Lower leg skin (tissue), 4 donors: ENCODE data around the gene FUS. TPM values are rescaled to one million over a fixed set of nuclear protein-coding genes. Genes with fewer than 3 reads are reported as not detected.

ENCODE experiments used
- DNase-seq, 2 donors: peaks; one replicate each; pipeline ENCODE4 v3.0.0-alpha.2; 2019; ENCODE audit warnings: low spot score in 2 of 2
- H3K4me3 ChIP-seq: fragments of 200-600 bp; sonication (generic); 2 replicates; pipeline ENCODE4 v1.5.1; 2017; ENCODE audit warnings: mild to moderate bottlenecking, low read depth; ENCODE audit not compliant: poor library complexity, severe bottlenecking
- CTCF ChIP-seq, 3 donors: fragments of 450-650 bp; IDR thresholded peaks; one replicate each; pipeline ENCODE4 v1.5.1; 2016; ENCODE audit warnings: antibody characterized with exemption in 3 of 3, mild to moderate bottlenecking in 3 of 3, moderate library complexity in 2 of 3
- POLR2A ChIP-seq, 2 donors: fragments of 450-650 bp; IDR thresholded peaks; one replicate each; pipeline ENCODE4 v1.6.1; 2016 to 2017; ENCODE audit warnings: antibody characterized with exemption in 2 of 2, mild to moderate bottlenecking in 1 of 2, moderate library complexity in 1 of 2
- WGBS, 2 donors: methylation state at CpG; one replicate each; pipeline ENCODE4 v1.1.5; 2018; 5-methylcytosine and 5-hydroxymethylcytosine counted together
- intact Hi-C: fragments of 100-400 bp; cut with DNase I; formaldehyde crosslinking; loops from one replicate; pipeline ENCODE4 v1.15.0; 2023; ENCODE audit warnings: low total_unique reads
- total RNA-seq, 4 donors: library from RNA; depleted of rRNA; stranded (reverse); fragments of >200 nt; gene quantifications; one replicate each; pipeline ENCODE4 v1.1.0, GENCODE V29; 2016

FUS gene
- total RNA-seq, 4 donors from 2014 or later, result 31.9 to 55.8 (median 34.9) TPM

- intact Hi-C loops, result no loop called here
- WGBS, 2 donors, result 5 to 6% methylated on average over 31 of the region's 31 CpGs
- TF ChIP-seq POLR2A (IDR thresholded peaks at IDR 0.05) (no peak), CTCF (IDR thresholded peaks at IDR 0.05) (no peak)
- DNase-seq, result peak; percentile 48 to 89
- H3K4me3 ChIP-seq, result peak overlapping the region; percentile 82
These were observed 1.3 kb downstream of the FUS start for GRCh38 chr16:31181102-31181830.

GRCh38 chr16:31182391-31182790 is 2.5 kb downstream of the FUS start:
- H3K4me3 ChIP-seq, result no peak overlapping the region
- intact Hi-C loops, result no loop called here
- WGBS, 2 donors, result 27 to 32% methylated on average over 7 of the region's 7 CpGs
- TF ChIP-seq CTCF (IDR thresholded peaks at IDR 0.05) (no peak), POLR2A (IDR thresholded peaks at IDR 0.05) (no peak)
- no peak for DNase-seq

DNA sequence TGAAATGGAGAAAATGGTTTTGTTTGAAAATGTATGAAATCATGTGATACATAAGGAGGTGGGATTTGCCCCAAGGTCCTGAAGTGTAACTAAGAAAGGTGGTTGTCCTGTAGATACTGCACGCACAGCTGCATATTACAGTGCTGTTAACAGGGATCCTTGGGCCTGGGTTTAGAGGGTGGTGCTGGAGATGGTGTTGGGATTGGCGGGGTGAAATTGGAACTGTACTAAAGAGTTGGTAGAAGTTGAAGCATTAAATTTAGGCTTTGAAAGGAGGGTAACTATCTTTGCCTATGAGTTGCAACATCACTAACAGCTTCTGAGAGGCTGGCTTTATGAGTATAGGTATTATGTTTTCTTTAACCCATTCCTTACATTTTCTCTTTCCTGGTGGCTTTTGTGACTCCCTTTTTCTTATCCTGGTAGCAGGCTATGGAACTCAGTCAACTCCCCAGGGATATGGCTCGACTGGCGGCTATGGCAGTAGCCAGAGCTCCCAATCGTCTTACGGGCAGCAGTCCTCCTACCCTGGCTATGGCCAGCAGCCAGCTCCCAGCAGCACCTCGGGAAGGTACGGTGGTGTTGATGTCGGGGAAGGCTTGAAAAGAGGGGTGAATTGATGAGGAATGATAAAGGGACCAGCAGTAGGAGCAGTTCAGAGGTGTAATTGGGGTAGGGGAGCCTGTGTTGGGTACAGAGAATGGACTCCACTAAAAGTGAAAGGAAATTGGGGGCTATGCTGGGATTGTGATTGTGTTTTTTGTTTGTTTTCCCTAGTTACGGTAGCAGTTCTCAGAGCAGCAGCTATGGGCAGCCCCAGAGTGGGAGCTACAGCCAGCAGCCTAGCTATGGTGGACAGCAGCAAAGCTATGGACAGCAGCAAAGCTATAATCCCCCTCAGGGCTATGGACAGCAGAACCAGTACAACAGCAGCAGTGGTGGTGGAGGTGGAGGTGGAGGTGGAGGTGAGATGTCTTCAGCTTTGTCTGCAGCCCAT is 3.8 kb downstream of the FUS start:
- TF ChIP-seq POLR2A (IDR thresholded peaks at IDR 0.05) (no peak), CTCF (IDR thresholded peaks at IDR 0.05) (no peak)
- DNase-seq, result no peak
- 71 to 77% methylated on average over 10 of the region's 10 CpGs for WGBS, 2 donors
- intact Hi-C loops, result no loop called here
- H3K4me3 ChIP-seq, result no peak overlapping the region

- WGBS, 2 donors, result 91 to 95% methylated on average over 14 of the region's 14 CpGs
- no peak overlapping the region for H3K4me3 ChIP-seq
- intact Hi-C loops, result no loop called here
- TF ChIP-seq CTCF (IDR thresholded peaks at IDR 0.05), result no peak
- TF ChIP-seq POLR2A (IDR thresholded peaks at IDR 0.05), result no peak
- no peak for DNase-seq
These were observed 4.9 kb downstream of the FUS start for GRCh38 chr16:31184888-31185287.

- DNase-seq, result no peak
- H3K4me3 ChIP-seq, result no peak overlapping the region
- intact Hi-C loops, result no loop called here
- WGBS, 2 donors, result 67 to 69% methylated on average over 5 of the region's 5 CpGs
- TF ChIP-seq POLR2A (IDR thresholded peaks at IDR 0.05), result no peak
These were observed 5.4 kb downstream of the FUS start for GRCh38 chr16:31185339-31185738.

DNA sequence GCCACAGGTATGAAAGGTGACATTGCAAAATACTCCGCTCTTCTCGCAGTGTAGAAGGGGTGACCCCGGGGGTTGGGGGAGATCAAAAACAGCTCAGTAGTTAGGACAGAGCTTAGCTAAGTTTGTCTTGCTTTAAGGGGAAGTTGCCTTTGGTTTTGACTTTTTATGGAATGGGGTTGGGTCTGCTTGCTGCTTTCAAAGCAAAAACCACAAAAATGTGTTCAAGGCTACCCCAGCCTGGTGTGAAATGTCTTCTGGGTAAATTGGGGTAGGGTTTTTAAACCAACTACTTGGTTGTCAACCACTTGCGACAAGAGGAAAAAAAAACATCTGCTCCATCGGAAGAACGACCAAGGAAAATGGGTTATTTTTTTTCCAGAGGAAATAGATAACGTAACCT is 6.2 kb downstream of the FUS start:
- intact Hi-C loops, result no loop called here
- H3K4me3 ChIP-seq, result no peak overlapping the region
- no peak for DNase-seq
- TF ChIP-seq POLR2A (IDR thresholded peaks at IDR 0.05) (no peak), CTCF (IDR thresholded peaks at IDR 0.05) (no peak)
- whole genome bisulfite sequencing, 2 donors, result 83 to 85% methylated on average over 7 of the region's 7 CpGs
